ENCODE measurements around the gene LIPC.

- TF ChIP-seq CTCF (IDR thresholded peaks at IDR 0.05) (no peak), POLR2A (IDR thresholded peaks at IDR 0.05) (no peak)
Measured at GRCh38 chr15:58454950-58455401, 23.2 kb downstream of the LIPC start.

Data from thyroid gland (tissue), 4 donors.